ENCODE data around the gene CHI3L1. TPM values are rescaled to one million over a fixed set of nuclear protein-coding genes. Genes with fewer than 3 reads are reported as not detected.

Gene CHI3L1
- total and polyA plus RNA-seq, 4 donors = 5.0 to 34.7 (median 15.9) TPM

DNA sequence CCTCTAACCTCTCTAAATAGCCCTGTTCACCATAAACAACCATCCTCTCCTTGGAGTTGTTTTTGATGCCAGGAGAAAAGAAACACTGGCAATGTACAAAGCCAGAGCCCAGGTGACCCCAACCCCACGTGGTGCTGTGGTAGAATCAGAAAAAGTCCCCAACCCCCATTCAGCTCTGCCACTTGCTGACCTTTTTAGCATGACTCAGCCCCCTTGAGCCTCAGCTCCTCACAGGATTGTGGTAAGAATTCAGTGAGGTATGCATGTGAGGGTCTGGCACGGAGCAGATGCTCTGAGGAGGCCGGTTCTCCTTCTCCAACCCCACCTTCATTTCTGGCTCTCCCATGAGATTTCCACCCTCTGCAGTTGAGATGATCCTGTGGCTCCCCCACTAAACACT lies 11.1 kb upstream of the CHI3L1 start (continued):
- TF ChIP-seq JUND (IDR thresholded peaks at IDR 0.05) = no peak
- TF ChIP-seq, protein P1, sequence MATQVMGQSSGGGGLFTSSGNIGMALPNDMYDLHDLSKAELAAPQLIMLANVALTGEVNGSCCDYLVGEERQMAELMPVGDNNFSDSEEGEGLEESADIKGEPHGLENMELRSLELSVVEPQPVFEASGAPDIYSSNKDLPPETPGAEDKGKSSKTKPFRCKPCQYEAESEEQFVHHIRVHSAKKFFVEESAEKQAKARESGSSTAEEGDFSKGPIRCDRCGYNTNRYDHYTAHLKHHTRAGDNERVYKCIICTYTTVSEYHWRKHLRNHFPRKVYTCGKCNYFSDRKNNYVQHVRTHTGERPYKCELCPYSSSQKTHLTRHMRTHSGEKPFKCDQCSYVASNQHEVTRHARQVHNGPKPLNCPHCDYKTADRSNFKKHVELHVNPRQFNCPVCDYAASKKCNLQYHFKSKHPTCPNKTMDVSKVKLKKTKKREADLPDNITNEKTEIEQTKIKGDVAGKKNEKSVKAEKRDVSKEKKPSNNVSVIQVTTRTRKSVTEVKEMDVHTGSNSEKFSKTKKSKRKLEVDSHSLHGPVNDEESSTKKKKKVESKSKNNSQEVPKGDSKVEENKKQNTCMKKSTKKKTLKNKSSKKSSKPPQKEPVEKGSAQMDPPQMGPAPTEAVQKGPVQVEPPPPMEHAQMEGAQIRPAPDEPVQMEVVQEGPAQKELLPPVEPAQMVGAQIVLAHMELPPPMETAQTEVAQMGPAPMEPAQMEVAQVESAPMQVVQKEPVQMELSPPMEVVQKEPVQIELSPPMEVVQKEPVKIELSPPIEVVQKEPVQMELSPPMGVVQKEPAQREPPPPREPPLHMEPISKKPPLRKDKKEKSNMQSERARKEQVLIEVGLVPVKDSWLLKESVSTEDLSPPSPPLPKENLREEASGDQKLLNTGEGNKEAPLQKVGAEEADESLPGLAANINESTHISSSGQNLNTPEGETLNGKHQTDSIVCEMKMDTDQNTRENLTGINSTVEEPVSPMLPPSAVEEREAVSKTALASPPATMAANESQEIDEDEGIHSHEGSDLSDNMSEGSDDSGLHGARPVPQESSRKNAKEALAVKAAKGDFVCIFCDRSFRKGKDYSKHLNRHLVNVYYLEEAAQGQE (IDR thresholded peaks at IDR 0.05) = no peak
- TF ChIP-seq FOXA1 (IDR thresholded peaks at IDR 0.05) = no peak
- TF ChIP-seq FOXA2 (IDR thresholded peaks at IDR 0.05) = no peak

DNA sequence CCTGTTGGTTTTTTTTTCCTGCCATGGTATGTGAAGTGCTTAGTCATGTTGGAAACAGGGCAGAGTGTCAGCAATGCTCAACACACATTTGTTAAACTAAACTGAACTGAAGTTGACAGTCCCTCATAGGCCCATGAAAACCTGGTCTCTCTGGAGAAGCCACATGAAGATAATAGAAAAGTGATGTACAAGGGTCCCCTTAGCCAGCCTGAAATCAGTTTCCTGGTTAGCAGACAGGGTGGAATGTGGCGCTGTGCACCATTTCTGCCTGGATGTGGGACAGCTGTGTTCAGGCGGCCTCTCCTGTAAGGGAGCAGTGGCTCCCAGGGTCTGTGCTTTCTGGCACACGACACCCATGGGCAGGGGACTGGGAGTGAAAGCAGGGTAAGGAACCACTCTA lies 9.9 kb upstream of the CHI3L1 start:
- TF ChIP-seq EGR1 (IDR thresholded peaks at IDR 0.05; ENCODE audit: low read depth in 2 of 2) = no peak
- TF ChIP-seq TAF1 (conservative IDR thresholded peaks at IDR 0.05) = no peak
- TF ChIP-seq, protein P2, sequence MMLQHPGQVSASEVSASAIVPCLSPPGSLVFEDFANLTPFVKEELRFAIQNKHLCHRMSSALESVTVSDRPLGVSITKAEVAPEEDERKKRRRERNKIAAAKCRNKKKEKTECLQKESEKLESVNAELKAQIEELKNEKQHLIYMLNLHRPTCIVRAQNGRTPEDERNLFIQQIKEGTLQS (IDR thresholded peaks at IDR 0.05) = no peak
- TF ChIP-seq RXRA (IDR thresholded peaks at IDR 0.05) = no peak
- TF ChIP-seq, protein P3, sequence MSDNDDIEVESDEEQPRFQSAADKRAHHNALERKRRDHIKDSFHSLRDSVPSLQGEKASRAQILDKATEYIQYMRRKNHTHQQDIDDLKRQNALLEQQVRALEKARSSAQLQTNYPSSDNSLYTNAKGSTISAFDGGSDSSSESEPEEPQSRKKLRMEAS (IDR thresholded peaks at IDR 0.05) = no peak
- no peak for DNase-seq (ENCODE audit: low spot score)
- Histone ChIP-seq H3K4me3 (ENCODE audit: low read depth in 1 of 3, low read length in 3 of 3) (no peak overlapping the region), H3K4me1 (ENCODE audit: control insufficient read depth in 4 of 4, insufficient read depth in 4 of 4, low read length in 3 of 4) (peaks cover 0 to 13% (median 8%) of the 10 kb centered on the region in 4 donors), H3K9me3 (ENCODE audit: control insufficient read depth in 4 of 4, low read length in 3 of 4) (no peaks in the 10 kb centered on the region), H3K36me3 (ENCODE audit: control insufficient read depth in 4 of 4, insufficient read depth in 3 of 4, low read depth in 1 of 4, low read length in 3 of 4) (no peaks in the 10 kb centered on the region), H3K27me3 (ENCODE audit: control insufficient read depth in 4 of 4, insufficient read depth in 4 of 4, low read length in 3 of 4) (no peaks in the 10 kb centered on the region), H3K9ac (ENCODE audit: low read depth in 1 of 2, low read length in 2 of 2) (no peak overlapping the region), H3K27ac (ENCODE audit: low read depth in 1 of 2, low read length in 2 of 2) (no peak overlapping the region)
- WGBS = 97% methylated on average over 3 of the region's 3 CpGs

DNA sequence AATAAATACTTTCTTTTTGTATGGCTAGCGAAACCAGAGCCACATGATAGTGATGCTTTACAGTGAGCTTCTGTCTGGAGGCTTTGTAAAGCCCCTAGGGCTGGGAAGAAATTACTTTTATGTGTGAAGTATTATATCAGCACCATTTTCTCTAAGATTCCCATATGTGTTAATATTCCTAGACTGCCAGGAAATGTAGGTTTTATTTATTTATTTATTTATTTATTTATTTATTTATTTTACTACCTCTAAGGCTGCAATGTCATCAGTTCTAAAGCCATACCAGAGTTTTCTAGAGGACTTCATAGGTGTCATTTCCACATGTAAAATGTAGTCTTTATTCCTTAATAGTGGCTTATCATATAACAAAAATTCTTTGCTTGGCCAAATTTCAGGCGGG lies 4.4 kb upstream of the CHI3L1 start:
- Histone ChIP-seq H3K36me3 (ENCODE audit: control insufficient read depth in 4 of 4, insufficient read depth in 3 of 4, low read depth in 1 of 4, low read length in 3 of 4) (no peaks in the 10 kb centered on the region), H3K4me1 (ENCODE audit: control insufficient read depth in 4 of 4, insufficient read depth in 4 of 4, low read length in 3 of 4) (peaks cover 0 to 8% (median 2%) of the 10 kb centered on the region in 4 donors), H3K9me3 (ENCODE audit: control insufficient read depth in 4 of 4, low read length in 3 of 4) (no peaks in the 10 kb centered on the region), H3K27ac (ENCODE audit: low read depth in 1 of 2, low read length in 2 of 2) (no peak overlapping the region), H3K4me3 (ENCODE audit: low read depth in 1 of 3, low read length in 3 of 3) (no peak overlapping the region), H3K9ac (ENCODE audit: low read depth in 1 of 2, low read length in 2 of 2) (no peak overlapping the region), H3K27me3 (ENCODE audit: control insufficient read depth in 4 of 4, insufficient read depth in 4 of 4, low read length in 3 of 4) (no peaks in the 10 kb centered on the region)
- WGBS = 99% methylated on average over 2 of the region's 2 CpGs
- TF ChIP-seq, protein P4, sequence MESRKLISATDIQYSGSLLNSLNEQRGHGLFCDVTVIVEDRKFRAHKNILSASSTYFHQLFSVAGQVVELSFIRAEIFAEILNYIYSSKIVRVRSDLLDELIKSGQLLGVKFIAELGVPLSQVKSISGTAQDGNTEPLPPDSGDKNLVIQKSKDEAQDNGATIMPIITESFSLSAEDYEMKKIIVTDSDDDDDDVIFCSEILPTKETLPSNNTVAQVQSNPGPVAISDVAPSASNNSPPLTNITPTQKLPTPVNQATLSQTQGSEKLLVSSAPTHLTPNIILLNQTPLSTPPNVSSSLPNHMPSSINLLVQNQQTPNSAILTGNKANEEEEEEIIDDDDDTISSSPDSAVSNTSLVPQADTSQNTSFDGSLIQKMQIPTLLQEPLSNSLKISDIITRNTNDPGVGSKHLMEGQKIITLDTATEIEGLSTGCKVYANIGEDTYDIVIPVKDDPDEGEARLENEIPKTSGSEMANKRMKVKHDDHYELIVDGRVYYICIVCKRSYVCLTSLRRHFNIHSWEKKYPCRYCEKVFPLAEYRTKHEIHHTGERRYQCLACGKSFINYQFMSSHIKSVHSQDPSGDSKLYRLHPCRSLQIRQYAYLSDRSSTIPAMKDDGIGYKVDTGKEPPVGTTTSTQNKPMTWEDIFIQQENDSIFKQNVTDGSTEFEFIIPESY (IDR thresholded peaks at IDR 0.05) = no peak
- no peak for TF ChIP-seq JUND (IDR thresholded peaks at IDR 0.05)
- TF ChIP-seq HNF4A (conservative IDR thresholded peaks at IDR 0.05) = no peak
- TF ChIP-seq, protein P5, sequence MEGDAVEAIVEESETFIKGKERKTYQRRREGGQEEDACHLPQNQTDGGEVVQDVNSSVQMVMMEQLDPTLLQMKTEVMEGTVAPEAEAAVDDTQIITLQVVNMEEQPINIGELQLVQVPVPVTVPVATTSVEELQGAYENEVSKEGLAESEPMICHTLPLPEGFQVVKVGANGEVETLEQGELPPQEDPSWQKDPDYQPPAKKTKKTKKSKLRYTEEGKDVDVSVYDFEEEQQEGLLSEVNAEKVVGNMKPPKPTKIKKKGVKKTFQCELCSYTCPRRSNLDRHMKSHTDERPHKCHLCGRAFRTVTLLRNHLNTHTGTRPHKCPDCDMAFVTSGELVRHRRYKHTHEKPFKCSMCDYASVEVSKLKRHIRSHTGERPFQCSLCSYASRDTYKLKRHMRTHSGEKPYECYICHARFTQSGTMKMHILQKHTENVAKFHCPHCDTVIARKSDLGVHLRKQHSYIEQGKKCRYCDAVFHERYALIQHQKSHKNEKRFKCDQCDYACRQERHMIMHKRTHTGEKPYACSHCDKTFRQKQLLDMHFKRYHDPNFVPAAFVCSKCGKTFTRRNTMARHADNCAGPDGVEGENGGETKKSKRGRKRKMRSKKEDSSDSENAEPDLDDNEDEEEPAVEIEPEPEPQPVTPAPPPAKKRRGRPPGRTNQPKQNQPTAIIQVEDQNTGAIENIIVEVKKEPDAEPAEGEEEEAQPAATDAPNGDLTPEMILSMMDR (IDR thresholded peaks at IDR 0.05; ENCODE audit: low read depth, low read length, missing input control) = no peak
- no peak for TF ChIP-seq SP1 (IDR thresholded peaks at IDR 0.05)
- no peak for TF ChIP-seq HNF4G (IDR thresholded peaks at IDR 0.05)
- TF ChIP-seq YY1 (IDR thresholded peaks at IDR 0.05) = no peak
- TF ChIP-seq, protein P1 (IDR thresholded peaks at IDR 0.05) = no peak
- TF ChIP-seq, protein P2 (IDR thresholded peaks at IDR 0.05) = no peak
- no peak for TF ChIP-seq RAD21 (IDR thresholded peaks at IDR 0.05)
- DNase-seq (ENCODE audit: low spot score) = no peak
